GM18511 (cell line): ENCODE results near the gene RIN1.
"Not testable (repeated sequence)": the region's sequence is repeated elsewhere in the genome, so short reads cannot be mapped to it uniquely, and the experiment has no call there.

ENCODE experiments used
- ATAC-seq: cut with Tn5 transposase; IDR thresholded peaks from one replicate; pipeline ENCODE4 v1.9.1; 2021; ENCODE audit warnings: mild to moderate bottlenecking, moderate library complexity; ENCODE audit not compliant: unreplicated experiment

The RIN1 gene

DNA sequence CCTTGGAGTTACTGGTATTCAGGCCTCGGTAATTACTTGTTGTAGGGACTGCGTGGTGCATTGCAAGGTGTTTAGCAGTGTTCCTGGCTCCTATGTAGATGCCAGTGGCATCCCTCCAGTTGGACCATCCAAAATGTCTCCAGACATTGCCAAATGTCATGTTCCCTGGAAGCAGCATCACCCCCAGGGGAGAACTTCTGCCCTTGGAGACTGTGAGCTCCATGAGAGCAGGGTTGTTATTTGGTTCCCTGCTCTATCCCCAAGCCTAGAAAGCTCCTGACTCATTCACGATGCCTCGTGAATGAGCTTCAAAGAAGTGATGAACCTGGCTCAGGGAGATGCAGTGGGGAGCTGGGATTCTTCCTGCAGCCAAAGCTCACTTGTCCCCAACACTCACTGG lies 14.6 kb downstream of the RIN1 start:
- no peak for ATAC-seq

DNA sequence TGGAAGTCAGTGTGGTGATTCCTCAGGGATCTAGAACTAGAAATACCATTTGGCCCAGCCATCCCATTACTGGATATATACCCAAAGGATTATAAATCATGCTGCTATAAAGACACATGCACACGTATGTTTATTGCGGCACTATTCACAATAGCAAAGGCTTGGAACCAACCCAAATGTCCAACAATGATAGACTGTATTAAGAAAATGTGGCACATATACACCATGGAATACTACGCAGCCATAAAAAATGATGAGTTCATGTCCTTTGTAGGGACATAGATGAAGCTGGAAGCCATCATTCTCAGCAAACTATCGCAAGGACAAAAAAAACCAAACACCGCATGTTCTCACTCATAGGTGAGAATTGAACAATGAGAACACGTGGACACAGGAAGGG lies 15.5 kb downstream of the RIN1 start:
- not testable (repeated sequence) for ATAC-seq

DNA sequence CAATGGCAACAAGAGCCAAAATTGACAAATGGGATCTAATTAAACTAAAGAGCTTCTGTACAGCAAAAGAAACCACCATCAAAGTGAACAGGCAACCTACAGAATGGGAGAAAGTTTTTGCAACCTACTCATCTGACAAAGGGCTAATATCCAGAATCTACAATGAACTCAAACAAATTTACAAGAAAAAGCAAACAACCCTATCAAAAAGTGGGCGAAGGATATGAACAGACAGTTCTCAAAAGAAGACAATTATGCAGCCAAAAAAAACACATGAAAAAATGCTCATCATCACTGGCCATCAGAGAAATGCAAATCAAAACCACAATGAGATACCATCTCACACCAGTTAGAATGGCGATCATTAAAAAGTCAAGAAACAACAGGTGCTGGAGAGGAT lies 15.9 kb downstream of the RIN1 start:
- ATAC-seq: not testable (repeated sequence)

DNA sequence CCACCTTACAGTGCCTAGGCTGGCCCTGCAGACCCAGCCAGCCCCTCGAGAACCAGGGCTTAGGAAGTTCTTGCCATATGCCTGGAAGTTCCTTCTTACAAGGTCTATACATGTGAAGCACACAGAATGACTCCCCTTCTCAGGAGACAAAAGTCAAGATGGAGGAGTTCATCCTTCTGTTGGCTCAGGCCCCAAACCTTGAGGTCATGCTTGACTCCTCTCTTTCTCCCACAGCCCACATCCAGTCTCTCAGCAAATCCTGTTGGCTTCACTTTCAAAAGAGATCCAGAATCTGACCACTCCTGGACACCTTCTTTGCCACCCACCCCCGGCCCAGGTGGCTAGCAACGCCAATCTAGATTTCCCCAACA lies 17.6 kb downstream of the RIN1 start:
- no peak for ATAC-seq

DNA sequence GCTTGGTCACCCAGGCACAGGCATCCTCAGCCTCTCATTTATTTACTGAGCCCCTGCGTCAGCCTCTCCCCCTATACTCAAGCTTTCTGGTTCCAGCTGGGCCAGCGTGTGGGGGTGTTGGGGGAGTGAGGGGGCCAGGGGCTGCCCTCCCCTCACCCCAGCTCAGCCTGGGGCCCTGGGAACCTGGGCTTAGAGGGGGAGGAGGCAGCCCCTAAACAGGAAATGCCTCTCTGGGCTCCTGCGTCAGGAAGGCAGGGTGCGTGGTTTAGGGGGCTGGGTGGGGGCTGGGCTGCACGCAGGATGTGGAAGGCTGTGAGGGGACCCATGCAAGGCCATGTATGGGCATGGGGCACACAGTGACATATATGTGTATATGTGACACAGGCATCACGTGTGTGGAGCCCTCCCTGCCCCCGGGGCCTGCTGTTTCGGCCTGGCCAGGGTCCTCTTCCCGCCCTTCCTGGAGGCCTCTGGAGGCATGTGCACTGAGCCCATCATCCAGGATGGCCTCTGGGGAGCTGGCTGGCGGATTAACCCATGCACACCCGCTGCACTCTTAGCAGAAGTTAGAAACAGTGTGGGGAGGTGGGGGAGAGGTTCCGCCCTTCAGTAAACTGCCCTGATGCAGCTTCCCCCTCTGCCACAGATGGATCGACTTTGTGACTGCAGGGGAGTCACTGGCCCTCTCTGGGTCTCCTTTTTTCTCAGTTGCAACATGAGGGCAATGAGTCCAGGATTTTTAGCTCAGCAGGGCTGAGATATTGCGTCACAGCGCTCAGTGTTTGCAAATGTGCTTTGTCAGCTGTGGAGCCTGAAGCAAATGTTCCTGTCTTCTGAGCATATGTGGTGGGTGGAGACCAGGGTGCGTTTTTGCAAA lies 18.3 kb downstream of the RIN1 start:
- ATAC-seq: no peak

DNA sequence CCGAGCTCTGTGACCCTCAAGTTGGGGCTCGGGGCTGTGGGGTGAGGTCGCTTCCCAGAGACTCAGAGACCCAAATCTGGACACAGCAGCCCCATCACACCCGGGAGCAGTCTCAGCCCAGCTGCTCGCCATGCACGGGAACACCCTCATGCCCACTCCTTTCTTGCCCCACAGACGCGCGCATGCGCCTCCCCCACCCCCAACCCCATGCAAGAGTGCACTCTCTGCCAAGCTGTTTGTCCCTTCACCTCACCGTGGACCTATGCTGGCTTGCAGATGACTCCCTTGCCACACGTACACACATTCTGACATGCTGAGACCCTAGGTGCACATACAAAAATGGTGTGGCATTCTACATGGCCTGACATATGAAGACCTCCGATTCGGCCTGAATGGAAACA lies 18.9 kb downstream of the RIN1 start:
- no peak for ATAC-seq

DNA sequence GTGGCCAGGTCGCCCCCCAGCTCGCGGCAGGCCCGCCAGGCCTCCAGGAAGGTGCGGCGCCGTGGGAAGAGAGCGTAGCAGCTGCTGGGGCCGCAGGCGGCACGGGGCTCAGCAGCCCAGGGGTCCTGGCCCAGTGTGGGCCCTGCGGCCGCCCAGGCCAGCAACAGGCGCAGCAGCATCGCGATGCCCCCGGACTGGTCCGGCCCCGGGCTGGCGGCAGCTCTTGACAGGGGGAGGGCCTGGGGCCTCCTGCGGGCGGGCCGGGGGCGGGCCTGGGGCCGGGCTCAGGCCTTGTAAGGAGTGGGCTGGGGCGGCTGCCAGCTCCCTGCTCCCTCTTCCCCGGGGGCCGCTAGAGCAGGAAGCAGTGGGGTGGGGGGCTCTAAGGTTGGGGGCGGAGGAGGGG lies 19.4 kb downstream of the RIN1 start, which contains the start of gene CD248:
TSS of gene CD248 (minus strand) at position 196 of the 403 bp plus-strand sequence. CDS start at position 179, 17 bp downstream.
- no peak for ATAC-seq

DNA sequence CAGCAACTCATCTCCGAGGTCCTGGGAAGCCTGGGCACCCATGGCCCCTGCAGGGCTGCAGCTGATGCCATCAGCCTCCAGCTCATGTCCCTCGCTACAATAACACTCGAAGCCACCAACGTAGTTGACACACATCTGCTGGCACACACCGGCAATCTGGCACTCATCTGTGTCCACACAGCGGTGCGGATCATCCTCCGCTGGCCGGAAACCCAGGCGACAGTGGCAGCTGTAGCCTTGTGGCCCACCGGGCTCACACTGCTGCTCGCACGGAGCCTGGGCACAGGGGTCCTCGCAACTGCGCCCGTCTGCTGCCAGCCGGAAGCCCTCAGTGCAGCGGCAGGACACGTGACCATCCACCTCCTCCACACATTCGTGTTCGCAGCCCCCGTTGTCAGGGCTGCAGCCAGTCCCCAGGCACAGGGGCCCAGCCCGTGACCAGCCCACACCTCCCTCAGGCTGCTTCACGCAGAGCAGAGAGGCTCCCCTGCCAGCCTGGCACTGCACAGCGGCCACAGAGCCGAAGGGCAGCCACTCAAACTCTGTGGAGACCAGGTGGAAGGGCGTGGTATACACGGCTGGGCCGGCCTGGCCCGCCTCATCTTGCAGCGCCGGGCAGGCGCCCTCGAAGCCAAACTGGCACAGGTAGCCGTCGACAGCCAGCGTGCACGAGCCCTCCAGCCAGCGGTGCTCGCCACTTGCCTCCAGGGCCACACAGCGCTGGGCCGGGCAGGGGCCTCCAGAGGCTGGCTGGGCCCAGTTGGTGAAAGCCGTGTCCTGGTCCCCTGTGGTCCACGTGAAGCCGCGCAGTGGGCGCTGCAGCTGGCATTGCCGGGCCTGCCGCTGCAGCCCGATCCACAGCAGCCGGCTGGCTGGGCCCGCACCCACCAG lies 20.1 kb downstream of the RIN1 start:
- no peak for ATAC-seq

DNA sequence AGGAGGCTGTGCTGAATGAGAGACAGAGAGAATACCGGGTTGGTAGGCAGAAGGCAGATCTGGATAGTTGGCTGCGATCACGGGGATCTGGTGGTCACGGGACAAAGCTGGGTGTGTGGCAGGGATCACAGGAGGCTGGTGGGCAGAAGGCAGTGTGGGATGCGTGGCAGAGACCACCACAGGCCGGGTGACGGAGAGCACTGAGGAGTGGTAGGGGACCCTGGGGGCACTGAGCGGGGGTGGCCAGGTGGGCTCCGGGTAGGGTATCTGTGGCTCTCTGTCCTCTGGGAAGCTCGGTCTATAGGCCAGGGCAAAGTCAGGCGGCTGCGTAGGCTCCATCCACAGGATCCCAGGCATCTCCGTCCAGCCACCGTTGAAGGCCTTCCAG lies 20.7 kb downstream of the RIN1 start:
- no peak for ATAC-seq

DNA sequence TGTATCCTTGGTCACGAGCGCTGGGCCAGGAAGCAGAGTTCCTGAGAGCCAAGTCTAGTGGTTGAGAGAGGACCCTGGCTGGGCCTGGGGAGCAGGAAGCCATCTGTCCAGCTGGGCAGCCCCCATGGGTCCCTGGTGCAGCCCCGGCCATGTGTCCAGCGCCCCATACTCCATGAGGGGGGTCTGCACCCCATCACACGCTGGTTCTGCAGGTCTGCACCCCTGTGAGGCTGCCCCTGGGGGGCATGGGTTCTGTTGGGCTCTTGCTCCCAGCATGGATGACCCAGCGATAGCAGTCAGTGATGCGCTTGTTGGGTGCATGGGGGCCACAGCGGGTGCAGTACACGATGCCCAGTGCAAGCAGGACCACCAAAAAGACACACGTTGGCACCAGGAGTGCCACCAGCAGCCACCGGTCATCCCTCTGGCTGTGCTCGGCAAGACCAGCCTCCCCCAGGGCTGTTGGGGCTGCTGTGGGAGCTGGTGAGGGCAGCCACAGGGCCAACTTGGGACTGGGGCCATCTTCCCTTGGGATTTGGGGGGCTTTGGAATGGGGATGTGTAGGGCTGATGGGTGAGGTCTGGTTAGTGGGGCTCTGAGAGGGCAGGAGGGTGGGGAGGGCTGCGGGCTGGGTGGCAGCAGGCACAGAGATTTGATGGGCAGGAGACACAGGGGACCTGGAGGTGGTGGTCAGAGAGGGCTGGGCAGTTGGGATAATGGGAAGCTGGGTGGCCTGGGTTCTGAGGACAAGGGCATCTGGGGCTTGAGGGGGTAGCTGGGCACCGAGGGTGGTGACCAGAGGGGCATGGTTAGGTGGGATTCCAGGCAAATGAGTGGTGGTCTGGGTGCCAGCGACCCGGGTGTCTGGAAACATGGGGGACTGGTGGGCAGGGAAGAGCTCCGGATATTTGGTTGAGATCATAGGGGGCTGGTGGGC lies 21.4 kb downstream of the RIN1 start:
- no peak for ATAC-seq

DNA sequence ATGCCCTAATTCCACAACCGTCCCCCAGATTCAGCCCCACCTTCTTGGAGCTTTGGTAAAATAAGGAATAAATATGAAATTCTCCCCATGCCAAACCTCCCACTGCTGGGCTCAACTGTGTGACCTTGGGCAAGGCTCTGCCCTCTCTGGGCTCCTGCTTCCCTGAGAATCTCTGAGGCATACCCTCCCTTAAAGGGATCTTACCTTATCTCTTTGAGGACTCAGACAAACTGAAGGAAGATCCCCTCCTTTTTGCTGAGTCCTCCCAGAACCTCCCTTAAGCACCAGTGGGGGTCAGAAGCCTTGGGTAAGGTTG lies 22.1 kb downstream of the RIN1 start:
- ATAC-seq: no peak

DNA sequence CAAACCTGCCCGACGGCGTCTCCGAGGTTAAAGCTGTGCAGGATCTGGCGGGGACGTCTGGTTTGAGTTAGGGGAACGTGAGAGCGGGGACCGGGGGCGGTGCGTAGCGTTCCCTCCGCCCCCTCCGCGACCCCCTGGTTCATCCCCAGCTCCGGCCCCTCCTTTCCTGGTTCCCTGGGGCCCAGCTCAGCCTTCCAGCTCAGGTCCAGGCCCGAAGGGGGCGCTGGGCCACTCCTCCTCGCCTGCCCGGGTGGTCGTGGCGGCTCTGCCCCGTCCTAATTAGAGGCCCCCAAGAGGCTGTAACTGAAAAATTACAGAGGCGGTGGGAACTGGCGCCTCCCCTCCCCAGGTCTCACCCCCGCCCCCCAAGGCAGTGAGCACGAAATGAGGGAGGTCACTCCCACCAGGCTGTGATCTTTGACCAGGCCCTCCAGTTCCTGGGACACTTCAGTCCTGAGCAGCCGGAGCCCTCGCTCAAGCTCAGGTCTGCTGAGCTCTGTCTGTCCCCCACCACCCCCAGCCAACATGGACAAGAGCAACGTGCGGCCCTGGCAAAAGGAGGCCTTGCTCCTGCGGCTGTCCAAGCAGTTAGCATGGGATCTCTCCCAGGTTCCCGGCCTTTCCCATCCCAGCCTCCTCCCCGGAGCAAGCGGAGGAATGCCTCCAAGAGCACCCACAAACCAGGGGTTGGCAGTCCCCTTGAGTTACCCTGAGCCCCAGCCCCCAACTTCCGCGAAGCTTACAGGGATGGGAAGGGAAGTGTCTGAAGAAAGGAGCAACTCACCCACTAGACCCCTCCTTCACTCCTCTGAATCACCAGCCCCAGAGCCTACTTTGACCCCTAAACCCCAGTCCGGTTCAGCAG lies 22.7 kb downstream of the RIN1 start:
- ATAC-seq: no peak

DNA sequence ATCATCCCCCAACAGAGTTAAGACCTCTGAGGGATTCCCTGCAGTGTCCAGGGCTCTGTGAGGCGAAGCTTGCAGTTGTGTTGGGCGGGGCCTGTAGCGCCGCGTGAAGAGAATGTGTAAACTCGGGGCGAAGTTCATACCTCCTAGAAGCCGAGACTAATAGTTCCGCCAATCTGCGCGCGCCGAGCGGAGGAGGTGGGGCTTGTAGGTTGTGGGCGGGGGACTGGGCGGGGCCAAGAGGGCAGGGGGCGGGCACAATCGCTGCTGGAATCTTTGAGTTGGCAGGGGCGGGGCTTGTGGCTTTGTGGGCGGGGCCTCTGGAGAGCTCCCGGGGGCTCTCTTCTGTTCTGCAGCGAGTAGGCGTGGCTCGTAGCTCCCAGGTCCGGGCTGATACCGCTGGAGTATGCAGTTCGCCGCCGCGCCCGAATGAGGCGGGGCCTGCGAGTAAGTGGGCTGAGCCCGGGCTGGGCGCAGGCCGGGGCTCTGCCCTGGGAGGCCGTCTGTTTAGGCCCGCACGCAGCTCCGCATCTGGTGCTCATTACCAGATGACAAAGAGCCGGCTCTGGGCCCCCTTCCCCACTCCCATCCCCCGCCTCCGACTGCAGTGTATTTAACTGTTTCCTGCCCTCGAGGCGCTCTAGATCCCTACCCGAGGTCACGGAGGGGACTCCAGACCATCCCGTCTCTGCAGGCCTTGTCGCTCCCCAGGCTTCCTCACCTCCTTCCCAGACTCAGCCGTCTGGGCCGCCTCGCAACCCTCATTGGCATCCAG lies 23.5 kb downstream of the RIN1 start:
- ATAC-seq: peak; percentile 58

DNA sequence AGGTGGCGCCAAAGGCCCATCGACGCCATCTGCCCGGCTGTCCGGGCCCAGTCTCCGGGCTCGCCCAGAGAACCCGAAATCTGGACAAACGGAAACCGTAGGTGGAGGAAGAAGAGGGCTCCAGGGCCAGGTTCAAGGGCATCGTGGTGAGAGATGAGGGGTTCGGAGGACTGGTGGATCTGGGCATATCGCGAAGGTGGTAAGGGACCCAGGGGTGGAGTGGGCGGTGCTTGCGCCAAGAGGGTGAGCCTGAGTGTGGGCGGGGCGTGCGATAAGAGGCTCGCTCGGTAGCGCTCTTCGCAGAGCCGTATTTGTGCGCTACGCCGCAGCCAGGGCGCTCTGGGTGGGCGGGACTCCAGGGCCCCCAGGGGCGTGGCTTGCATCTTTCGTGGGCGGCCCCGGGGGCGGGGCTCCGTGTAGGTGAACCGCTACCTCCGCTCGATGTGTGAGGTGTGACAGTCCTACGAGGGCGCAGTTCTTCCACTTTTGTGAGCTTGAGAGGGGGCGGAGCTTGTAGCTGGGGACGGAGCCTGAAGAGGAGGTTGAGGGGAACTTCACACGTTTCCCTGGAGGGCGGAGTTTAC lies 24.2 kb downstream of the RIN1 start:
- ATAC-seq: peak; percentile 80

DNA sequence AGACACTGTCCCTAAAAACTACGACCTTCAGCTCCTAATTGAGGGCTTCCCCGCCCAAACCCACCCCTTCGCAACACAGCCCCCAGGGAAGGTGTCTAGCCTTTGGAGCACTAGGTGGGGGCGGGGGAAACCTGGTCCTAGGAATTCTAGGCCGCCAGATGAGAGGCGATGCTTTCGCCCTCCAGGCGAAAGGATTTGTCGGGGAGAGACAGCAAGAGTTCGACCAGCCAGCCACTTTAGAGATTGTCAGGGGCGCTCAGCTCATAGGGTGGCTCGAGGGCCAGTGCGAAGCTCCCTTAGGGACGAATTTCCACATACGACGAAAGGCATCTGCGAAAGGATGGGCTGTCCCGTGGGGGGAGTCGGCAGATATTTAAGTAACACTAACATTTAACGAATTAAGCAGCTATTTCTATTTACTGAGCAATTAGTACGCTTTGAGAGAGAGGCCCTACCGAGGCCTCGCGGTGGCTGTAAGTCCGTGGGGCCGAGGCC lies 24.7 kb downstream of the RIN1 start:
- ATAC-seq: no peak

DNA sequence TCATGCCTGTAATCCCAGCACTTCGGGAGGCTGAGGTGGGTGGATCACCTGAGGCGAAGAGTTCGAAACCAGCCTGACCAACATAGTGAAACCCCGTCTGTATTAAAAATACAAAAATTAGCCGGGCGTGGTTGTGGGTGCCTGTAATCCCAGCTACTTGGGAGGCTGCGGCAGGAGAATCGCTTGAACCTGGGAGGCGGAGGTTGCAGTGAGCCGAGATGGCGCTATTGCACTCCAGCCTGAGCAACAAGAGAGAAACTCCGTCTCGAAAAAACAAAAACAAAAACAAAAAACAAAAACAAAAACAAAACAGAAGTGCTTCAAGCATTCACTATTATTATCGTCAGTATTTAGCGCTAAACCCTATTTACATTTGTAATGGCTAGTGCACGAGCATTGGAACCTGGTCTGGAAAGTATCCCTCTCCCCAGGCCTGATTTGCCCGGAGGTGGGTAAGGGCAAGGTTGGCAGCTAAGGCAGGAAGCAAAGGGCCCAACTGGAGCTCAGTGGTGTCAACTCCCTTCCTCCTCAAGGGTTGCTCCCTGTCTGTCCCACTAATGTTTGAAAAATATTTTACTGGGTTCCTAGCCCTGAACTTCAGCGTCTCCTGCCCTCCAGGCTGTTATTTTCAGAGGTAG lies 25.3 kb downstream of the RIN1 start:
- not testable (repeated sequence) for ATAC-seq

DNA sequence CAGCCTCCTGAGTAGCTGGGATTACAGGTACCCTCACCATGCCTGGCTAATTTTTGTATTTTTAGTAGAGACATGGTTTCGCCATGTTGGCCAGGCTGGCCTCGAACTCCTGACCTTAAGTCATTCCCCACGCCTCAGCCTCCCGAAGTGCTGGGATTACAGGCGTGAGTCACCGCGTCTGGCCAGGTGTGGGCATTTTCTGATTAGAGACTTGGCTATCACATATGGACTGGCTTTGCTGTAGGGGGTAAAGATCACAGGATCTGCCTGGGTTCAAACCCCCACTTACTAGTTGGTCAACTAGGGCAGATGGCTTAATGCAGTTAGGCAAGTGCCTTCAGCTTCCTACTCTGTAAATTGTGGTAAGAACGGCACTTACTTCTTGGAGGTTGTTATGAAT lies 25.9 kb downstream of the RIN1 start:
- ATAC-seq: no peak

DNA sequence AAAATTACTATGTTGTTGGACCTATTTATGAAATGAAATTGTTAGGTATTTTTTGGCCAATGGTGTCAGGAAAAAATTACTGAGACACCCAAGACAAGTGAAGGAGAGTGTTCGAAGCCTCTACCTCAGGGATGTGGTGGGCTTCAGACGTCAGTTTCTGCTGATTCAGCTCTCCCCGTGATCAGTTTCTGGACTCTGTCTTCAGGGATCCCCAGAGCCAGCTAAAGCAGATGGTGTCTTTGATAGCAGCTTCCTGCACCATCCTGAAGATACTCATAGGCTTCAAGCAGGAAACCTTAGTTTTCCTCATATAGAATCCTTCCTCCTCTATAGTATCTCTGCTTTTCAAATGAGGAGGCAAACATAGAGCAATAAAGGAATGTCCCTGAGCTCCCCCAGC lies 26.8 kb downstream of the RIN1 start:
- no peak for ATAC-seq
